Omental fat pad (tissue), 4 donors: Measurements from ENCODE around the gene STAM2. TPM values are rescaled to one million over a fixed set of nuclear protein-coding genes. Genes with fewer than 3 reads are reported as not detected.
A peak's percentile ranks its signal among the peaks of the same experiment; 100 is the strongest.
"Not testable (repeated sequence)": the region's sequence is repeated elsewhere in the genome, so short reads cannot be mapped to it uniquely, and the experiment has no call there.

Experiments used
- ATAC-seq: fragments of 150-250 bp; one replicate; pipeline ENCODE4 v1.9.1; 2016; ENCODE audit warnings: mild to moderate bottlenecking, moderate library complexity; ENCODE audit not compliant: low FRiP score
- DNase-seq: peaks from one replicate; pipeline ENCODE4 v3.0.0-alpha.2; 2019; ENCODE audit warnings: low spot score
- total RNA-seq, 4 donors: library from RNA; depleted of rRNA; stranded (reverse); fragments of >200 nt; gene quantifications; one replicate each; pipeline ENCODE4 v1.1.0, GENCODE V29; 2016
- TF ChIP-seq, protein P1 (sequence below), 3 donors: fragments of 450-650 bp; IDR thresholded peaks; one replicate each; pipeline ENCODE4 v1.5.1; 2016 to 2017; ENCODE audit warnings: antibody characterized with exemption in 3 of 3, mild to moderate bottlenecking in 3 of 3, moderate library complexity in 2 of 3

Gene STAM2
- total RNA-seq, 4 donors from 2014 or later = 23.9 to 47.8 (median 33.4) TPM

DNA sequence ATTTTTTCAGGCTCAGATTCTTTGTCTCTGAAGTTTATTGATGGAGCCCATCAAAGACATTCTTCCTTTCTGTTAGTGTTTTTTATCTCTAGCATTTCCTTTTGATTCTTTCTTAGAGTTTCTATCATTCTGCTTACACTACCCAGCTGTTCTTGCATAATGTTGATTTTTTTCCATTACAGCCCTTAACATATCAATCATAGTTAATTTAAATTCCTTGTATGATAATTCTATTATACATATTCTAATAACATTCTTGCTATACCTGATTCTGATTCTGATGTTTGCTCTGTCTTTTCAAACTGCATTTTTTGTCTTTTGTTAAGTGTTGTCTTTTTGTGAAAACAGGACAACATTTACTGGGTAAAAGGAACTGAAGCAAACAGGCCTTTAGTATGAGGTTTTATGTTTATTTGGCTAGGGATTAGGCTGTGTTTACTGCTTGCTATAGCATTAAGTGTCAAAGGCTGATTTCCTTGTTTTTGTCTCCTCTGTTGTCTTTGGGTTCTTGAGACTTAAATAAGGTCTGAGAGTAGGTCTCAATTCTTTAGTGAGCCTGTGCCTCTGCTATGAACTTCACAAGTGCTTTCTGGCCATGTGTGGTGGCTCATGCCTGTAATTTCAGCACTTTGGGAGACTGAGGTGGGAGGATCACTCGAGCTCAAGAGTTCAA lies 8.0 kb upstream of the STAM2 start:
- no peak for ATAC-seq

DNA sequence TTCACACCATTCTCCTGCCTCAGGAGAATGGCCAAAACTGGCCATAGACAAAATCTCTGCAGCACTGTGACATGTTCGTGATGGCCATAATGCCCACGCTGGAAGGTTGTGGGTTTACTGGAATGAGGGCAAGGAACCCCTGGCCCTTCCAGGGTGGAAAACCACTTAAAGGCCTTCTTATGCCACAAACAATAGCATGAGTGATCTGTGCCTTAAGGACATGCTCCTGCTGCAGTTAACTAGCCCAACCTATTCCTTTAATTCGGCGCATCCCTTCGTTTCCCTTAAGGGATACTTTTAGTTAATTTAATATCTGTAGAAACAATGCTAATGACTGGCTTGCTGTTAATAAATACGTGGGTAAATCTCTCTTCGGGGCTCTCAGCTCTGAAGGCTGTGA lies 2.1 kb upstream of the STAM2 start:
- DNase-seq, ATAC-seq: not testable (repeated sequence)

More for the DNA sequence above, 8.0 kb upstream of the STAM2 start:
- DNase-seq = no peak
- TF ChIP-seq, protein P1, sequence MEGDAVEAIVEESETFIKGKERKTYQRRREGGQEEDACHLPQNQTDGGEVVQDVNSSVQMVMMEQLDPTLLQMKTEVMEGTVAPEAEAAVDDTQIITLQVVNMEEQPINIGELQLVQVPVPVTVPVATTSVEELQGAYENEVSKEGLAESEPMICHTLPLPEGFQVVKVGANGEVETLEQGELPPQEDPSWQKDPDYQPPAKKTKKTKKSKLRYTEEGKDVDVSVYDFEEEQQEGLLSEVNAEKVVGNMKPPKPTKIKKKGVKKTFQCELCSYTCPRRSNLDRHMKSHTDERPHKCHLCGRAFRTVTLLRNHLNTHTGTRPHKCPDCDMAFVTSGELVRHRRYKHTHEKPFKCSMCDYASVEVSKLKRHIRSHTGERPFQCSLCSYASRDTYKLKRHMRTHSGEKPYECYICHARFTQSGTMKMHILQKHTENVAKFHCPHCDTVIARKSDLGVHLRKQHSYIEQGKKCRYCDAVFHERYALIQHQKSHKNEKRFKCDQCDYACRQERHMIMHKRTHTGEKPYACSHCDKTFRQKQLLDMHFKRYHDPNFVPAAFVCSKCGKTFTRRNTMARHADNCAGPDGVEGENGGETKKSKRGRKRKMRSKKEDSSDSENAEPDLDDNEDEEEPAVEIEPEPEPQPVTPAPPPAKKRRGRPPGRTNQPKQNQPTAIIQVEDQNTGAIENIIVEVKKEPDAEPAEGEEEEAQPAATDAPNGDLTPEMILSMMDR (IDR thresholded peaks at IDR 0.05) = no peak

DNA sequence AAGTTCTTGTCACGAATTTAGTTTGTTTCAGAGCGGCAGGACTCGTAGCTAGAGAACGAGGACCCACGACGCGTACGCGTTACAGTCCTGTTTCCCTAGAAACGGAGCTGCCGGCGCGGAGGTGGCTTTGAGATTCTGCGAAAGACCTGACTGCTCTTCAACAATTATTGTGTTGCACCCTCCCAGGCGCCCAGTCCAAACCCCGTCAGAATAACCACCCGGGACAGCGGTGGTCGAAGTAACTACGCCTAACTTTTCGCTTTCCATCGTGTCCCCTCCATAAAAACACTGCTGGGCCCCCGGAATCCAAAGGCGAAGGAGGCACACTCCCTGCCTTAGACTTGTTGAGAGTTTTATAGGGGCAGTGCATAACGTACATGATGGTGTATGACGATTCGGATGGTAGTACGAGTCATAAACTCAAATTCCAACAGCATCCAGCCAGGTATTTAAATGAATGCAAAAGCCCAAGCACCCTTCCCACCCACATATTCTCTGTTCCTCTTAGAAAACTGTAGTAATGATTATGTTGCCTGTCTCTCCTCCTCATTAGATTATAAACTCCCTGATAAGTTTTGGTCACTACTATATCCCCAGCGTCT lies 651 bp upstream of the STAM2 start:
- ATAC-seq = peak; percentile 31
- TF ChIP-seq, protein P1 (IDR thresholded peaks at IDR 0.05) = no peak
- DNase-seq = no peak

DNA sequence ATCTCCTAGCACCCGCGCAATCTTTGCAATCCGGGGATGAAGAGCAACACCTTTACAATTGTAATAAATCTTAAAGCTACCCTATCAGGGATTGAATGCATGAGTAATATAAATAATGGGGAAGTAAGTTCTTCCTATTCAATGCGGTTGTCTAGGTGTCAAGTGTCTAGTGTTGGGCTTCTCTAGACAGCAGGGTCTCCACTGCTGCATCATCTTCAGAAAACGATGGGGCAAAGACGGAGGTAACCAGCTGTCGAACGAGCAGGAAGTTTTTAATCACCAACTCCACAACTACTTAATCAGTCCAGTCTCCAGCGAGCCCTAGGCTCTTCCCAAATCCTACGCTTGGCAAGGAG lies 573 bp downstream of the STAM2 start:
- ATAC-seq = peak; percentile 23

DNA sequence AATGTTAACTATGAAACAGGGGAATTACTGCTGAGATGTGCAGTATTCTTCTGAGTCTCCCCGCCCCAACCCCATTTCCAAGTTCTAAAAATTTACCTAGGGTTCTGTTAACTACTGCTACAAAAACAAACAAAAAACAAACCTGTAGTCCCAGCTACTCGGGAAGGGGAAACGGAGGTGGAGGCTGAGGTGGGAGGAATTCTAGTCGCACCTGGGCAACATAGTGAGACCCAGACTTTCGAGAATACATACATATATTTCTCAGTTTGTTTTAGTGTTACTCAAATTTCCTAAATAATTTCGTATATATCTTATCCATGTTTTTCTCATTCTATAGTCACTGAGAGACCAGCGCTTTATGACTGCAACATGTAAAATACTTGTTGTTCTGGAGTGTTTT lies 989 bp downstream of the STAM2 start:
- ATAC-seq = no peak
- no peak for DNase-seq
- TF ChIP-seq, protein P1 (IDR thresholded peaks at IDR 0.05) = no peak

More for the DNA sequence above, 573 bp downstream of the STAM2 start:
- TF ChIP-seq, protein P1 (IDR thresholded peaks at IDR 0.05) = no peak
- DNase-seq = no peak

DNA sequence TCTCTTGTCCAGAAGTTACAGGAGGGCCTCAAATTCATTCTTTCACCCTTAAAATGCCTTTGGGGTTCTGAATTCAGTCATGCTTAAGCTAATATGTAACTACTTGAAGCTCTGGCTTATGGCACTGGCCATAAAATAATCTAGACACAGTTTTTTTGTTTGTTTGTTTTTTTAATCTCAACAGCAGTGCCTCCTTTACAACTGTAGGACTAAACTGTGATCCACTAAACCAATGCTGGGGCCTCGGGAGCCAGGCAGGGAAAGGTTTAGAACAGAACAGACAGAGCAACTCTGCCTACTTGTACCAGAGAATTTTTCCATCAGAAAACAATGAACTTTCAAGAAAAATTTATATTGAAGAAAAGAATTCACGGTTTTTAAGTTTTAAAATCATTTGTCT lies 1.7 kb downstream of the STAM2 start:
- TF ChIP-seq, protein P1 (IDR thresholded peaks at IDR 0.05) = no peak
- no peak for DNase-seq
- no peak for ATAC-seq

DNA sequence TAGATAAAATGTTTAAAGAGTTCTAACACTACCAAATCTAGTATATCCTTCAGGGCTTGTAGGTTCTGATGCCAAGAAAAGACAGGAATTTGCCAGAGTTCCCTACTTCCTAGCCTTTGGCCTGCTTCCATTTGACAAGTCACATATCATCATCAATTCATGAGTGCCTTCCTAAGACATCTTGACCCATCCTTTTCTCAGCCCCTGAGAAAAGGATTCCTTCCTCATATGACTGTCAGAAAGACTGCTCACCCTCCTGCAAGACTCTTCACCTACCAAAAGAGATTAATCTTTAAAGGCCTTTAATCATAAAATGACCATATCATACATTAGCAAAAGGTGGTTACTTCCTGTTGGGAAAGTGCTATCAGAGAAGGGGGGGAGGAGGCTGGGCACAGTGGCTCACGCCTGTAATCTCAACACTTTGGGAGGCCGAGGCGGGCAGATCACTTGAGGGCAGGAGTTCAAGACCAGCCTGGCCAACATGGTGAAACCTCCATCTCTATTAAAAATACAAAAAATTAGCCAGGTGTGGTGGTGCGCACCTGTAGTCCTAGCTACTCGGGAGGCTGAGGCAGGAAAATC lies 3.3 kb downstream of the STAM2 start:
- DNase-seq = not testable (repeated sequence)

DNA sequence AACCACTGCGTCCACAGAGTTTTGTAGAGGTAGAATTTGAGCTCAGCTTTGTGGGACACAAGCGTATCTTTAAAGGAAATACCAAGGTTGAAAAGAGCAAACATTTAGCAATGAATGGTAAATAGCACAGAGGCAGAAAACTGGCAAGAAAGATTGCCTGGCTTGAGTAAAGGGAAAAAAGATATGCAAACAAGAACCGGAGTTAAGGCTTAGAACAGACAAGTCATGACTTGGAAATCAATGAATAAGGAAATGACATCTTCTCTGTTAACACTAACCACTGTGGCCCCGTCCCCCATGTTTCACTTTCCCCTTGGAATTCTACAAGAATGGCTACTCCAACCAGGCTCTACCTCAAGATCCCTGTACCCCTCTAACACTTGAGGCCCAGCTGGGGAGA lies 3.8 kb downstream of the STAM2 start:
- TF ChIP-seq, protein P1 (IDR thresholded peaks at IDR 0.05) = no peak
- ATAC-seq (no peak), DNase-seq (no peak)

More for the DNA sequence above, 3.3 kb downstream of the STAM2 start:
- ATAC-seq = not testable (repeated sequence)

DNA sequence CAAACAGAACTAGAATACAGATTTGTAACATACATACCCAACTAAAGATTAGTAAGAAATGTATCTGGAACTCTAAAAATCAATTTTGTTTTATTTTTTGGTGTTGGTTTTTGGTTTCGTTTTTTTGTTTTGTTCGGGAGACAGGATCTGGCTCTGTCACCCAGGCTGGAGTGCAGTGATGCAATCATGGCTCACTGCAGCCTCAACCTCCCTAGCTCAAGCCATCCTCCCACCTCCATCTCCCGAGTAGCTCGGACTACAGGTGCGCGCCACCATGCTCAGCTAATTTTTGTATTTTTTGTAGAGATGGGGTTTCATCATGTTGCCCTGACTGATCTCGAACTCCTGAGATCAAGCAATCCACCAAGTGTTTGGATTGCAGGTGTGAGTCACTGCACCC lies 6.4 kb downstream of the STAM2 start:
- not testable (repeated sequence) for DNase-seq, ATAC-seq

DNA sequence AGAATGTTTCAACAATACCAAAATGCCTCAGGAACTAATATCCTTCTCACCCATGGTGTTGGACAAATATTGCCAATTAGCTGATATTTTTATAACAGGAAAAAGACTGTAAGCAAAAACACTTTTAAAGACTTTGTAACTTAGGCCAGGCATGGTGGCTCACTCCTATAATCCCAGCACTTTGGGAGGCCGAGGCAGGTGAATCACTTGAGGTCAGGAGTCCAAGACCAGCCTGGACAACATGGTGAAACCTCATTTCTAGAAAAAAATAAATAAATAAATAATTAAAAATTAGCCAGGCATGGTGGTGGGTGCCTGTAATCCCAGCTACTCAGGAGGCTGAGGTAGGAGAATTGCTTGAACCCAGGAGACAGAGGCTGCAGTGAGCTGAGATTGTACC lies 8.1 kb downstream of the STAM2 start:
- ATAC-seq, DNase-seq: not testable (repeated sequence)
